Hepatocyte (in vitro differentiated cells): ENCODE data around the gene CCAR1. TPM values are rescaled to one million over a fixed set of nuclear protein-coding genes. Genes with fewer than 3 reads are reported as not detected.
"Not testable (repeated sequence)": the region's sequence is repeated elsewhere in the genome, so short reads cannot be mapped to it uniquely, and the experiment has no call there.

ENCODE experiments used
- DNase-seq: peaks from one replicate; pipeline ENCODE4 v3.0.0-alpha.2; 2016; ENCODE audit warnings: low spot score
- H2AFZ ChIP-seq: fragments of 200-600 bp; sonication (generic); 2 replicates; pipeline ENCODE4 v1.6.0; 2016; ENCODE audit warnings: antibody characterized with exemption, mild to moderate bottlenecking
- H3K27ac ChIP-seq: fragments of 200-600 bp; sonication (generic); 2 replicates; pipeline ENCODE4 v1.5.1; 2016; ENCODE audit warnings: mild to moderate bottlenecking
- H3K27me3 ChIP-seq: fragments of 200-600 bp; sonication (generic); 2 replicates; pipeline ENCODE4 v1.6.1; 2016
- H3K36me3 ChIP-seq: fragments of 200-600 bp; sonication (generic); replicated peaks from 2 replicates; pipeline ENCODE4 v1.5.1; 2016; ENCODE audit warnings: low read depth; ENCODE audit not compliant: insufficient read depth
- H3K4me1 ChIP-seq: fragments of 200-600 bp; sonication (generic); 2 replicates; pipeline ENCODE4 v1.5.1; 2016; ENCODE audit warnings: mild to moderate bottlenecking, moderate library complexity; ENCODE audit not compliant: insufficient read depth
- H3K4me2 ChIP-seq: fragments of 200-600 bp; sonication (generic); 2 replicates; pipeline ENCODE4 v1.6.0; 2016
- H3K4me3 ChIP-seq: fragments of 200-600 bp; sonication (generic); 2 replicates; pipeline ENCODE4 v1.5.1; 2016; ENCODE audit warnings: mild to moderate bottlenecking
- H3K79me2 ChIP-seq: fragments of 200-600 bp; sonication (generic); 2 replicates; pipeline ENCODE4 v1.6.0; 2017; ENCODE audit warnings: mild to moderate bottlenecking
- H3K9me2 ChIP-seq: fragments of 200-600 bp; sonication (generic); replicated peaks from 2 replicates; pipeline ENCODE4 v1.6.0; 2017; ENCODE audit warnings: mild to moderate bottlenecking; ENCODE audit not compliant: insufficient read depth
- H3K9me3 ChIP-seq: fragments of 200-600 bp; sonication (generic); 2 replicates; pipeline ENCODE4 v1.5.1; 2016; ENCODE audit warnings: low read depth, mild to moderate bottlenecking
- H4K20me1 ChIP-seq: fragments of 200-600 bp; sonication (generic); 2 replicates; pipeline ENCODE4 v1.6.0; 2016; ENCODE audit warnings: mild to moderate bottlenecking; ENCODE audit not compliant: insufficient read depth, poor library complexity, severe bottlenecking
- EZH2 ChIP-seq: fragments of 200-600 bp; sonication (generic); IDR thresholded peaks from 2 replicates; pipeline ENCODE4 v1.6.1; 2016; ENCODE audit warnings: antibody characterized with exemption, mild to moderate bottlenecking, borderline replicate concordance
- EZH2phosphoT487 ChIP-seq: fragments of 200-600 bp; sonication (generic); IDR thresholded peaks from one replicate; pipeline ENCODE4 v1.6.1; 2018; ENCODE audit warnings: antibody characterized with exemption, mild to moderate bottlenecking, low read depth, moderate library complexity; ENCODE audit not compliant: unreplicated experiment, severe bottlenecking
- WGBS: methylation state at CpG from one replicate; pipeline ENCODE4 v1.1.6; 2016; ENCODE audit warnings: low lambda C conversion rate; ENCODE audit errors: missing lambda C conversion rate; 5-methylcytosine and 5-hydroxymethylcytosine counted together
- polyA plus RNA-seq: library from polyadenylated mRNA; unstranded; fragments of >200 nt; fragmentation: Nextera tagmentation; extraction: Ambion mirVana; gene quantifications from 2 replicates; pipeline ENCODE4 v1.2.1, GENCODE V29; 2016
- total RNA-seq: library from RNA; depleted of rRNA; stranded (reverse); fragments of >200 nt; gene quantifications from 2 replicates; pipeline ENCODE4 v1.2.3, GENCODE V29; 2014
- TF ChIP-seq, protein P1 (sequence below): fragments of 200-600 bp; sonication (generic); IDR thresholded peaks from 2 replicates; pipeline ENCODE4 v1.5.1; 2016; ENCODE audit warnings: antibody characterized with exemption, mild to moderate bottlenecking; ENCODE audit not compliant: poor library complexity

Gene CCAR1
- total and polyA plus RNA-seq, 2 experiments from 2014 or later, result 51.3 to 58.9 TPM

DNA sequence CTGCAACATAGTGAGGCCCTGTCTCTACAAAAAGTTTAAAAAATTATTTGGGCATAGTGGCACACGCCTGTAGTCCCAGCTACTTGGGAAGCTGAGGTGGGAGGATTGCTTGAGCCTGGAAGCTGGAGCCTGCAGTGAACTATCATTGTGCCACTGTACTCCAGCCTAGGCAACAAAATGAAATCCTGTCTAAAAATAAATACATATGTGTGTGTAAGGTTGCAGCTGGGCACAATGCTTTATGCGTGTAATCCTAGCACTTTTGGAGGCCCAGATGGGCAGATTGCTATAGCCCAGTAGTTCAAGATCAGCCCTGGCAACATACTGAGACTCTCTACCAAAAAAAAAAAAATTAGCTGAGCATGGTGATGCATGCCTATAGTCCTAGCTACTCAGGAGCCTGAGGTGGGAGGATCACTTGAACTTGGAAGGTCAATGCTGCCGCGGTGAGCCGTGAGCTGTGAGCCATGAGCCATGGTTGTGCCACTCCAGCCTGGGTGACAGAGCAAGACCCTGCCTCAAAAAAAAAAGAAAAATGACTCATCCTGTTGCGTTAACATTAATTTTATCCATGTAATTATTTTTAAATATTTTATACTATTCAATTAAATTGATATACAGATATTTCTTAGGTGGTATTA is 38.3 kb downstream of the CCAR1 start:
- 96% methylated on average over 6 of the region's 6 CpGs for WGBS
- H3K4me2 ChIP-seq, result no peak overlapping the region
- no peaks in the 10 kb centered on the region for H3K9me2 ChIP-seq
- DNase-seq, result no peak
- H3K9me3 ChIP-seq, result no peaks in the 10 kb centered on the region
- no peaks in the 10 kb centered on the region for H4K20me1 ChIP-seq
- no peaks in the 10 kb centered on the region for H3K4me1 ChIP-seq
- no peak overlapping the region for H2AFZ ChIP-seq
- no peak overlapping the region for H3K4me3 ChIP-seq
- TF ChIP-seq EZH2 (no peak), EZH2phosphoT487 (no peak)
- peaks cover 24% of the 10 kb centered on the region for H3K79me2 ChIP-seq
- no peaks in the 10 kb centered on the region for H3K27me3 ChIP-seq
- peaks cover 10% of the 10 kb centered on the region for H3K36me3 ChIP-seq
- no peak overlapping the region for H3K27ac ChIP-seq

DNA sequence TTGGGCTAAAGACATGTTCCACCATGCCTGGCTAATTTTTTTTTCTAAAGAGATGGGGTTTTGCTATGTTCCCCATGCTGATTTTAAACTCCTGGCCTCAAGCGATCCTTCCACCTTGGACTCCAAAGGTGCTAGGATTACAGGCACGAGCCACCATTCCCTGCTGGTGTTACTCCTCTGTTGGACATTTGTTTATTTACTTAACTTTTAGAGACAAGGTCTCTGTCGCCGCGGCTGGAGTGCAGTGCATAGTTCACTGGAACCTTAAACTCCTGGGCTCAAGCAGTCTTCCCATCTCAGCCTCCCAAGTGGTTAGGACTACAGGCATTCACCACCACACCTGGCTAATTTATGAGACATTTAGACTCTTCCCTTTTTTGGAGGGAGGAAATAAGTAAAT is 38.9 kb downstream of the CCAR1 start:
- H4K20me1 ChIP-seq, result no peaks in the 10 kb centered on the region
- H3K27me3 ChIP-seq, result no peaks in the 10 kb centered on the region
- TF ChIP-seq EZH2 (no peak), EZH2phosphoT487 (no peak)
- TF ChIP-seq, protein P1, sequence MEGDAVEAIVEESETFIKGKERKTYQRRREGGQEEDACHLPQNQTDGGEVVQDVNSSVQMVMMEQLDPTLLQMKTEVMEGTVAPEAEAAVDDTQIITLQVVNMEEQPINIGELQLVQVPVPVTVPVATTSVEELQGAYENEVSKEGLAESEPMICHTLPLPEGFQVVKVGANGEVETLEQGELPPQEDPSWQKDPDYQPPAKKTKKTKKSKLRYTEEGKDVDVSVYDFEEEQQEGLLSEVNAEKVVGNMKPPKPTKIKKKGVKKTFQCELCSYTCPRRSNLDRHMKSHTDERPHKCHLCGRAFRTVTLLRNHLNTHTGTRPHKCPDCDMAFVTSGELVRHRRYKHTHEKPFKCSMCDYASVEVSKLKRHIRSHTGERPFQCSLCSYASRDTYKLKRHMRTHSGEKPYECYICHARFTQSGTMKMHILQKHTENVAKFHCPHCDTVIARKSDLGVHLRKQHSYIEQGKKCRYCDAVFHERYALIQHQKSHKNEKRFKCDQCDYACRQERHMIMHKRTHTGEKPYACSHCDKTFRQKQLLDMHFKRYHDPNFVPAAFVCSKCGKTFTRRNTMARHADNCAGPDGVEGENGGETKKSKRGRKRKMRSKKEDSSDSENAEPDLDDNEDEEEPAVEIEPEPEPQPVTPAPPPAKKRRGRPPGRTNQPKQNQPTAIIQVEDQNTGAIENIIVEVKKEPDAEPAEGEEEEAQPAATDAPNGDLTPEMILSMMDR, result no peak
- H3K9me2 ChIP-seq, result no peaks in the 10 kb centered on the region
- H3K27ac ChIP-seq, result no peak overlapping the region
- WGBS, result 85% methylated on average over 5 of the region's 5 CpGs
- H3K36me3 ChIP-seq, result peaks cover 4% of the 10 kb centered on the region
- no peak for DNase-seq
- H3K4me1 ChIP-seq, result no peaks in the 10 kb centered on the region
- H3K9me3 ChIP-seq, result no peaks in the 10 kb centered on the region
- H3K4me3 ChIP-seq, result no peak overlapping the region
- no peak overlapping the region for H2AFZ ChIP-seq
- H3K4me2 ChIP-seq, result no peak overlapping the region
- H3K79me2 ChIP-seq, result peaks cover 25% of the 10 kb centered on the region

DNA sequence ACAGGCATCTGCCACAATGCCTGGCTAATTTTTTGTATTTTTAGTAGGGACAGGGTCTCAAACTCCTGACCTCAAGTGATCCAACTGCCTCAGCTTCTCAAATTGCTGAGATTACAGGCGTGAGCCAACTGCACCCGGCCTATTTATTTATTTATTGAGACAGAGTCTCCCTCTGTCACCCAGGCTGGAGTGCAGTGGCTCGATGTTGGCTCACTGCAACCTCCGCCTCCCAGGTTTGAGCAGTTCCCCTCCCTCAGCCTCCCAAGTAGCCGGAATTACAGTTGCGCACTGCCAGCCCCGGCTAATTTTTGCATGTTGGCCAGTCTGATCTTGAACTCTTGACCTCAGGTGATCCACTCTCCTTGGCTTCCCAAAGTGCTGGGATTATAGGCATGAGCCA is 46.4 kb downstream of the CCAR1 start:
- peaks cover 27% of the 10 kb centered on the region for H3K79me2 ChIP-seq
- H3K36me3 ChIP-seq, H3K9me2 ChIP-seq, H3K4me3 ChIP-seq, DNase-seq, H3K4me1 ChIP-seq, H3K9me3 ChIP-seq, H3K27ac ChIP-seq, H3K27me3 ChIP-seq, H2AFZ ChIP-seq, H3K4me2 ChIP-seq, H4K20me1 ChIP-seq: not testable (repeated sequence)
- WGBS, result 93% methylated on average over 7 of the region's 7 CpGs

DNA sequence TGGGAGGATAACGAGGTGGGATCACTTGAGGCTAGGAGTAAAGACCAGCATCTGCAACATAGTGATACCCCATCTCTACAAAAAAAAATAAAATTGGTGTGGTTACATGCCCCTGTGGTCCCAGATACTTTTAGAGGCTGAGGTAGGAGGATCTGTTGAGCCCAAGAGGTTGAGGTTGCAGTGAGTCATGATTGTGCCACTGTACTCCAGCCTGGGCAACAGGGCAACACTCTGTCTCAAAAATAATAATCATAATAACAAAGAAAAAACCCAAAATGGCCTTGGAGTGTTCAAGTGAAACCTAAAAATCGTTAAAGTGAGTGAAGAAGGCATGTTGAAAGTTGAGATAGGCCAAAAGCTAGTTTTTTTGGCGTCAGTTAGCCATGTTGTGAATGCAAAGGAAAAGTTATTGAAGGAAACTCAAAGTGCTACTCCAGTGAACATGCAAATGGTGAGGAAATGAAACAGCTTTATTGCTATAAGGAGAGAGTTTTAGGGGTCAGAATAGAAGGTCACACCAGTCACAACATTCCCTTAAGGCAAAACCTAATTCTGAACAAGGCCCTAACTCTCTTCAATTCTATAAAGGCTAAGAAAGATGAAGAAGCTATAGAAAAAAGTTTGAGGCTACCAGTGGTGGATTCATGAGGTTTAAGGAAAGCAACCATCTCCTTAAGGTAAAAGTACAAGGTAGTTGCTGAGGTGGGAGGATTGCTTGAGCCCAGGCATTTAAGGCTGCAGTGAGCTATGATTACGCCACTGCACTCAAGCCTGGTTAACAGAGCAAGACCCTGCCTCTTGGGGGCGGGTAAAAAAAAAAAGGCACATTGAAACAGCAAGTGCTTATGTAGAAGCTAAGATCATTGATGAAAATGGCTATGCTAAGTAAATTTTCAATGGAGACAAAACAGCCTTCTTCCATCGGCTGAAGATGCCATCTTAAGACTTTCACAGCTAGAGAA is 60.9 kb downstream of the CCAR1 start:
- DNase-seq, result no peak
- Histone ChIP-seq H3K9me2 (no peaks in the 10 kb centered on the region), H3K79me2 (no peaks in the 10 kb centered on the region), H3K4me2 (no peak overlapping the region), H2AFZ (no peak overlapping the region), H3K4me3 (no peak overlapping the region), H4K20me1 (peaks cover 2% of the 10 kb centered on the region), H3K27me3 (no peaks in the 10 kb centered on the region), H3K36me3 (no peaks in the 10 kb centered on the region), H3K9me3 (no peaks in the 10 kb centered on the region), H3K27ac (no peak overlapping the region), H3K4me1 (no peaks in the 10 kb centered on the region)
- TF ChIP-seq EZH2 (no peak), EZH2phosphoT487 (no peak)
- TF ChIP-seq, protein P1, result no peak
- WGBS, result 94% methylated on average over 6 of the region's 6 CpGs
